Measurements from ENCODE around the gene MED15. TPM values are rescaled to one million over a fixed set of nuclear protein-coding genes. Genes with fewer than 3 reads are reported as not detected.
"Not testable (repeated sequence)": the region's sequence is repeated elsewhere in the genome, so short reads cannot be mapped to it uniquely, and the experiment has no call there.

The MED15 gene
- polyA plus RNA-seq, 2 donors = 31.0 to 55.9 TPM

GRCh38 chr22:20494978-20495860 lies 12.2 kb upstream of the MED15 start, which contains the start of gene KLHL22:
TSS of gene KLHL22 (minus strand) at chr22:20495795. CDS start at chr22:20489211, 6,584 bp downstream.
- WGBS, 2 donors = 1 to 2% methylated on average over 46 to 108 of the region's 108 CpGs
- H3K36me3 ChIP-seq (ENCODE audit: control insufficient read depth in 2 of 2, insufficient read depth in 2 of 2, low read length in 1 of 2) = no peaks in the 10 kb centered on the region
- H3K27ac ChIP-seq (ENCODE audit: low read depth in 2 of 2, low read length in 1 of 2) = peak within 1 kb of the TSS; percentile 84 to 96
- H3K4me1 ChIP-seq (ENCODE audit: control insufficient read depth in 2 of 2, insufficient read depth in 2 of 2, low read length in 1 of 2) = peaks cover 0 to 3% of the 10 kb centered on the region in 2 donors
- peak within 1 kb of the TSS; percentile 70 to 75 for H3K4me3 ChIP-seq (ENCODE audit: low read depth in 1 of 2, low read length in 2 of 2)
- no peaks in the 10 kb centered on the region for H3K9me3 ChIP-seq (ENCODE audit: control insufficient read depth in 2 of 2, insufficient read depth in 1 of 2, low read depth in 1 of 2, low read length in 1 of 2)
- no peaks in the 10 kb centered on the region for H3K27me3 ChIP-seq (ENCODE audit: control insufficient read depth in 1 of 2, insufficient read depth in 2 of 2, low read length in 2 of 2)

- H3K27ac ChIP-seq (ENCODE audit: low read depth in 2 of 2, low read length in 1 of 2) = peak overlapping the region; percentile 84 to 96
- H3K4me1 ChIP-seq (ENCODE audit: control insufficient read depth in 2 of 2, insufficient read depth in 2 of 2, low read length in 1 of 2) = peaks cover 0 to 3% of the 10 kb centered on the region in 2 donors
- no peaks in the 10 kb centered on the region for H3K9me3 ChIP-seq (ENCODE audit: control insufficient read depth in 2 of 2, insufficient read depth in 1 of 2, low read depth in 1 of 2, low read length in 1 of 2)
- WGBS, 2 donors = 0 to 1% methylated on average over 21 to 54 of the region's 54 CpGs
- H3K27me3 ChIP-seq (ENCODE audit: control insufficient read depth in 1 of 2, insufficient read depth in 2 of 2, low read length in 2 of 2) = no peaks in the 10 kb centered on the region
- peak overlapping the region; percentile 68 to 75 for H3K4me3 ChIP-seq (ENCODE audit: low read depth in 1 of 2, low read length in 2 of 2)
- no peaks in the 10 kb centered on the region for H3K36me3 ChIP-seq (ENCODE audit: control insufficient read depth in 2 of 2, insufficient read depth in 2 of 2, low read length in 1 of 2)
Measured at GRCh38 chr22:20495861-20496681, 11.3 kb upstream of the MED15 start.

- Histone ChIP-seq H3K27me3 (ENCODE audit: control insufficient read depth in 1 of 2, insufficient read depth in 2 of 2, low read length in 2 of 2) (no peaks in the 10 kb centered on the region), H3K27ac (ENCODE audit: low read depth in 2 of 2, low read length in 1 of 2) (no peak overlapping the region), H3K36me3 (ENCODE audit: control insufficient read depth in 2 of 2, insufficient read depth in 2 of 2, low read length in 1 of 2) (no peaks in the 10 kb centered on the region), H3K4me1 (ENCODE audit: control insufficient read depth in 2 of 2, insufficient read depth in 2 of 2, low read length in 1 of 2) (peaks cover 0 to 3% of the 10 kb centered on the region in 2 donors), H3K4me3 (ENCODE audit: low read depth in 1 of 2, low read length in 2 of 2) (no peak overlapping the region), H3K9me3 (ENCODE audit: control insufficient read depth in 2 of 2, insufficient read depth in 1 of 2, low read depth in 1 of 2, low read length in 1 of 2) (no peaks in the 10 kb centered on the region)
- WGBS, 2 donors = 90 to 92% methylated on average over 3 of the region's 3 CpGs
Measured at GRCh38 chr22:20497426-20497825, 10.0 kb upstream of the MED15 start.

GRCh38 chr22:20498913-20499312 lies 8.5 kb upstream of the MED15 start:
- no peak overlapping the region for H3K27ac ChIP-seq (ENCODE audit: low read depth in 2 of 2, low read length in 1 of 2)
- no peaks in the 10 kb centered on the region for H3K36me3 ChIP-seq (ENCODE audit: control insufficient read depth in 2 of 2, insufficient read depth in 2 of 2, low read length in 1 of 2)
- WGBS, 2 donors = 47 to 50% methylated on average over 3 of the region's 3 CpGs
- H3K4me3 ChIP-seq (ENCODE audit: low read depth in 1 of 2, low read length in 2 of 2) = no peak overlapping the region
- H3K9me3 ChIP-seq (ENCODE audit: control insufficient read depth in 2 of 2, insufficient read depth in 1 of 2, low read depth in 1 of 2, low read length in 1 of 2) = no peaks in the 10 kb centered on the region
- no peaks in the 10 kb centered on the region for H3K27me3 ChIP-seq (ENCODE audit: control insufficient read depth in 1 of 2, insufficient read depth in 2 of 2, low read length in 2 of 2)
- peaks cover 0 to 5% of the 10 kb centered on the region in 2 donors for H3K4me1 ChIP-seq (ENCODE audit: control insufficient read depth in 2 of 2, insufficient read depth in 2 of 2, low read length in 1 of 2)

GRCh38 chr22:20499769-20500168 lies 7.6 kb upstream of the MED15 start:
- H3K4me1 ChIP-seq (ENCODE audit: control insufficient read depth in 2 of 2, insufficient read depth in 2 of 2, low read length in 1 of 2) = peaks cover 0 to 8% of the 10 kb centered on the region in 2 donors
- 76 to 78% methylated on average over 7 of the region's 7 CpGs for WGBS, 2 donors
- H3K9me3 ChIP-seq (ENCODE audit: control insufficient read depth in 2 of 2, insufficient read depth in 1 of 2, low read depth in 1 of 2, low read length in 1 of 2) = no peaks in the 10 kb centered on the region
- no peaks in the 10 kb centered on the region for H3K36me3 ChIP-seq (ENCODE audit: control insufficient read depth in 2 of 2, insufficient read depth in 2 of 2, low read length in 1 of 2)
- no peaks in the 10 kb centered on the region for H3K27me3 ChIP-seq (ENCODE audit: control insufficient read depth in 1 of 2, insufficient read depth in 2 of 2, low read length in 2 of 2)
- no peak overlapping the region for H3K27ac ChIP-seq (ENCODE audit: low read depth in 2 of 2, low read length in 1 of 2)
- no peak overlapping the region for H3K4me3 ChIP-seq (ENCODE audit: low read depth in 1 of 2, low read length in 2 of 2)

GRCh38 chr22:20503816-20504215 lies 3.6 kb upstream of the MED15 start:
- Histone ChIP-seq H3K27ac (ENCODE audit: low read depth in 2 of 2, low read length in 1 of 2) (no peak overlapping the region), H3K4me1 (ENCODE audit: control insufficient read depth in 2 of 2, insufficient read depth in 2 of 2, low read length in 1 of 2) (peaks cover 0 to 7% of the 10 kb centered on the region in 2 donors), H3K27me3 (ENCODE audit: control insufficient read depth in 1 of 2, insufficient read depth in 2 of 2, low read length in 2 of 2) (no peaks in the 10 kb centered on the region), H3K9me3 (ENCODE audit: control insufficient read depth in 2 of 2, insufficient read depth in 1 of 2, low read depth in 1 of 2, low read length in 1 of 2) (no peaks in the 10 kb centered on the region), H3K4me3 (ENCODE audit: low read depth in 1 of 2, low read length in 2 of 2) (no peak overlapping the region), H3K36me3 (ENCODE audit: control insufficient read depth in 2 of 2, insufficient read depth in 2 of 2, low read length in 1 of 2) (no peaks in the 10 kb centered on the region)
- 87 to 90% methylated on average over 2 of the region's 2 CpGs for WGBS, 2 donors

- WGBS, 2 donors = 83 to 84% methylated on average over 5 of the region's 5 CpGs
- not testable (repeated sequence) for H3K4me3 ChIP-seq (ENCODE audit: low read depth in 1 of 2, low read length in 2 of 2); H3K9me3 ChIP-seq (ENCODE audit: control insufficient read depth in 2 of 2, insufficient read depth in 1 of 2, low read depth in 1 of 2, low read length in 1 of 2); H3K4me1 ChIP-seq (ENCODE audit: control insufficient read depth in 2 of 2, insufficient read depth in 2 of 2, low read length in 1 of 2); H3K27ac ChIP-seq (ENCODE audit: low read depth in 2 of 2, low read length in 1 of 2); H3K36me3 ChIP-seq (ENCODE audit: control insufficient read depth in 2 of 2, insufficient read depth in 2 of 2, low read length in 1 of 2); H3K27me3 ChIP-seq (ENCODE audit: control insufficient read depth in 1 of 2, insufficient read depth in 2 of 2, low read length in 2 of 2)
Measured at GRCh38 chr22:20504293-20504922, 3.0 kb upstream of the MED15 start.

GRCh38 chr22:20506543-20507252 lies 712 bp upstream of the MED15 start:
- Histone ChIP-seq H3K36me3 (ENCODE audit: control insufficient read depth in 2 of 2, insufficient read depth in 2 of 2, low read length in 1 of 2) (no peaks in the 10 kb centered on the region), H3K4me3 (ENCODE audit: low read depth in 1 of 2, low read length in 2 of 2) (peak overlapping the region; percentile 61 to 90), H3K9me3 (ENCODE audit: control insufficient read depth in 2 of 2, insufficient read depth in 1 of 2, low read depth in 1 of 2, low read length in 1 of 2) (no peaks in the 10 kb centered on the region), H3K4me1 (ENCODE audit: control insufficient read depth in 2 of 2, insufficient read depth in 2 of 2, low read length in 1 of 2) (peaks cover 5 to 12% of the 10 kb centered on the region in 2 donors), H3K27ac (ENCODE audit: low read depth in 2 of 2, low read length in 1 of 2) (no peak overlapping the region), H3K27me3 (ENCODE audit: control insufficient read depth in 1 of 2, insufficient read depth in 2 of 2, low read length in 2 of 2) (no peaks in the 10 kb centered on the region)
- 69 to 70% methylated on average over 13 of the region's 13 CpGs for WGBS, 2 donors
